HG03571 (cell line): ENCODE data around the gene DCLK1.
"Not testable (repeated sequence)": the region's sequence is repeated elsewhere in the genome, so short reads cannot be mapped to it uniquely, and the experiment has no call there.

ENCODE experiments used
- ATAC-seq: cut with Tn5 transposase; IDR thresholded peaks from one replicate; pipeline ENCODE4 v1.9.1; 2021; ENCODE audit not compliant: unreplicated experiment

Gene DCLK1

GRCh38 chr13:36088001-36088400 lies 43.2 kb downstream of the DCLK1 start:
- ATAC-seq = no peak

- ATAC-seq = no peak
These were observed 45.1 kb downstream of the DCLK1 start for GRCh38 chr13:36086117-36086516.

- no peak for ATAC-seq
These were observed 47.1 kb downstream of the DCLK1 start for GRCh38 chr13:36084131-36084530.

GRCh38 chr13:36082806-36083205 lies 48.4 kb downstream of the DCLK1 start:
- ATAC-seq = no peak

GRCh38 chr13:36082396-36082795 lies 48.8 kb downstream of the DCLK1 start:
- no peak for ATAC-seq

GRCh38 chr13:36076211-36076610 lies 55.0 kb downstream of the DCLK1 start:
- no peak for ATAC-seq

GRCh38 chr13:36074659-36075058 lies 56.5 kb downstream of the DCLK1 start:
- no peak for ATAC-seq

GRCh38 chr13:36072152-36072935 lies 58.8 kb downstream of the DCLK1 start:
- ATAC-seq = no peak

GRCh38 chr13:36070504-36071192 lies 60.5 kb downstream of the DCLK1 start:
- ATAC-seq = not testable (repeated sequence)

GRCh38 chr13:36069881-36070366 lies 61.3 kb downstream of the DCLK1 start:
- ATAC-seq = no peak

GRCh38 chr13:36068991-36069390 lies 62.2 kb downstream of the DCLK1 start:
- ATAC-seq = no peak

GRCh38 chr13:36068566-36068965 lies 62.6 kb downstream of the DCLK1 start:
- no peak for ATAC-seq

GRCh38 chr13:36067746-36068381 lies 63.3 kb downstream of the DCLK1 start:
- no peak for ATAC-seq

GRCh38 chr13:36062249-36062648 lies 68.9 kb downstream of the DCLK1 start:
- no peak for ATAC-seq

GRCh38 chr13:36061621-36062020 lies 69.6 kb downstream of the DCLK1 start:
- no peak for ATAC-seq

- no peak for ATAC-seq
These were observed 70.1 kb downstream of the DCLK1 start for GRCh38 chr13:36061054-36061453.

GRCh38 chr13:36059321-36059720 lies 71.9 kb downstream of the DCLK1 start:
- no peak for ATAC-seq

- no peak for ATAC-seq
These were observed 73.1 kb downstream of the DCLK1 start for GRCh38 chr13:36058116-36058515.

- no peak for ATAC-seq
These were observed 73.6 kb downstream of the DCLK1 start for GRCh38 chr13:36057547-36057946.

GRCh38 chr13:36057041-36057440 lies 74.1 kb downstream of the DCLK1 start:
- no peak for ATAC-seq

- ATAC-seq = no peak
These were observed 75.8 kb downstream of the DCLK1 start for GRCh38 chr13:36055366-36055765.

- no peak for ATAC-seq
These were observed 77.1 kb downstream of the DCLK1 start for GRCh38 chr13:36054041-36054440.
